ENCODE measurements around the gene AVL9.

- no peak for TF ChIP-seq USF2 (IDR thresholded peaks at IDR 0.05)
- no peak for TF ChIP-seq JUN (IDR thresholded peaks at IDR 0.05)
- TF ChIP-seq BHLHE40 (IDR thresholded peaks at IDR 0.05; ENCODE audit: low read depth, low read length) = no peak
- no peak for TF ChIP-seq CTCF (IDR thresholded peaks at IDR 0.05)
- TF ChIP-seq RAD21 (conservative IDR thresholded peaks at IDR 0.05 in 1 of 2, IDR thresholded peaks at IDR 0.05 in 1 of 2) = no peak
- TF ChIP-seq HDAC2 (IDR thresholded peaks at IDR 0.05) = no peak
- TF ChIP-seq POLR2A (IDR thresholded peaks at IDR 0.05; ENCODE audit: low read length) = no peak
- TF ChIP-seq HOXA7 (CRISPR knock-in tag; IDR thresholded peaks at IDR 0.05) = no peak
- no peak for TF ChIP-seq MAZ (IDR thresholded peaks at IDR 0.05; ENCODE audit: borderline replicate concordance, low read depth, low read length)
- TF ChIP-seq RFX5 (IDR thresholded peaks at IDR 0.05) = no peak
- no peak for TF ChIP-seq RCOR1 (IDR thresholded peaks at IDR 0.05; ENCODE audit: low read depth, low read length)
Observed at GRCh38 chr7:32561613-32562012, 66.3 kb downstream of the AVL9 start.

Measured in A549 (cell line).